Testis (tissue), 3 donors: Measurements from ENCODE around the gene QRFP. TPM values are rescaled to one million over a fixed set of nuclear protein-coding genes. Genes with fewer than 3 reads are reported as not detected.
A peak's percentile ranks its signal among the peaks of the same experiment; 100 is the strongest.

Experiments
- DNase-seq: peaks from one replicate; pipeline ENCODE4 v3.0.0-alpha.2; 2019
- H3K27ac ChIP-seq, 2 donors: fragments of 200-600 bp; sonication (generic); one replicate each; pipeline ENCODE4 v1.5.1; 2019
- H3K27me3 ChIP-seq: fragments of 200-600 bp; sonication (generic); one replicate; pipeline ENCODE4 v1.5.1; 2019
- H3K36me3 ChIP-seq: fragments of 200-600 bp; sonication (generic); one replicate; pipeline ENCODE4 v1.5.1; 2017; ENCODE audit warnings: low read depth; ENCODE audit errors: missing control alignments
- H3K4me1 ChIP-seq: fragments of 200-600 bp; sonication (generic); one replicate; pipeline ENCODE4 v1.5.1; 2019
- H3K4me3 ChIP-seq, 2 donors: fragments of 200-600 bp; sonication (generic); one replicate each; pipeline ENCODE4 v1.5.1; 2017 to 2019
- H3K9me3 ChIP-seq: fragments of 200-600 bp; sonication (generic); one replicate; pipeline ENCODE4 v1.5.1; 2017
- POLR2A ChIP-seq: fragments of 450-650 bp; IDR thresholded peaks from one replicate; pipeline ENCODE4 v1.6.1; 2017; ENCODE audit warnings: antibody characterized with exemption, mild to moderate bottlenecking, moderate library complexity
- WGBS, 2 donors: methylation state at CpG; one replicate each; pipeline ENCODE4 v1.1.5; 2018; 5-methylcytosine and 5-hydroxymethylcytosine counted together
- intact Hi-C: fragments of 100-400 bp; cut with DNase I; formaldehyde crosslinking; loops from one replicate; pipeline ENCODE4 v1.15.1; 2023; ENCODE audit warnings: low total_unique reads
- polyA plus RNA-seq: library from polyadenylated mRNA; stranded (reverse); fragments of 350-450 nt; fragmentation: Illumina TruSeq; extraction: RNeasy Lipid Tissue Mini Kit (QIAGEN cat#74804); gene quantifications from one replicate; pipeline ENCODE4 v1.2.3, GENCODE V29; 2014; ENCODE audit warnings: low read depth, low replicate concordance; ENCODE audit not compliant: insufficient read depth
- total RNA-seq, 2 donors: library from RNA; depleted of rRNA; stranded (reverse); fragments of >200 nt; gene quantifications; one replicate each; pipeline ENCODE4 v1.2.3, GENCODE V29; 2016
- TF ChIP-seq, protein P1 (sequence below), 3 experiments: fragments of 450-650 bp in 2 of 3; fragments of 200-600 bp in 1 of 3; sonication (generic) in 1 of 3; IDR thresholded peaks; one replicate each; pipeline ENCODE4 v1.5.1; 2016 to 2019; ENCODE audit warnings: antibody characterized with exemption in 3 of 3, mild to moderate bottlenecking in 2 of 3, moderate library complexity in 1 of 3

QRFP gene
- total and polyA plus RNA-seq, 3 donors from 2014 or later, result 0.24 TPM; not detected in 2

DNA sequence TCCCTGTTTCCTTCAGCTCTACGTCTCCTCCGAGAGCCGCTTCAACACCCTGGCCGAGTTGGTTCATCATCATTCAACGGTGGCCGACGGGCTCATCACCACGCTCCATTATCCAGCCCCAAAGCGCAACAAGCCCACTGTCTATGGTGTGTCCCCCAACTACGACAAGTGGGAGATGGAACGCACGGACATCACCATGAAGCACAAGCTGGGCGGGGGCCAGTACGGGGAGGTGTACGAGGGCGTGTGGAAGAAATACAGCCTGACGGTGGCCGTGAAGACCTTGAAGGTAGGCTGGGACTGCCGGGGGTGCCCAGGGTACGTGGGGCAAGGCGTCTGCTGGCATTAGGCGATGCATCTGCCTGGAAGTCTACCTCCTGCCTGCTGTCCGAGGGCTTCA is 33.9 kb downstream of the QRFP start:
- intact Hi-C loops, result loop anchor here (5.0 to 10.0 kb wide), 2 partner anchors 72 to 90 kb away; partner anchors contain the start of gene FIBCD1
- H3K27me3 ChIP-seq, result no peaks in the 10 kb centered on the region
- H3K36me3 ChIP-seq, result no peaks in the 10 kb centered on the region
- 88 to 91% methylated on average over 23 of the region's 23 CpGs for WGBS, 2 donors
- no peak for TF ChIP-seq POLR2A
- TF ChIP-seq, protein P1, sequence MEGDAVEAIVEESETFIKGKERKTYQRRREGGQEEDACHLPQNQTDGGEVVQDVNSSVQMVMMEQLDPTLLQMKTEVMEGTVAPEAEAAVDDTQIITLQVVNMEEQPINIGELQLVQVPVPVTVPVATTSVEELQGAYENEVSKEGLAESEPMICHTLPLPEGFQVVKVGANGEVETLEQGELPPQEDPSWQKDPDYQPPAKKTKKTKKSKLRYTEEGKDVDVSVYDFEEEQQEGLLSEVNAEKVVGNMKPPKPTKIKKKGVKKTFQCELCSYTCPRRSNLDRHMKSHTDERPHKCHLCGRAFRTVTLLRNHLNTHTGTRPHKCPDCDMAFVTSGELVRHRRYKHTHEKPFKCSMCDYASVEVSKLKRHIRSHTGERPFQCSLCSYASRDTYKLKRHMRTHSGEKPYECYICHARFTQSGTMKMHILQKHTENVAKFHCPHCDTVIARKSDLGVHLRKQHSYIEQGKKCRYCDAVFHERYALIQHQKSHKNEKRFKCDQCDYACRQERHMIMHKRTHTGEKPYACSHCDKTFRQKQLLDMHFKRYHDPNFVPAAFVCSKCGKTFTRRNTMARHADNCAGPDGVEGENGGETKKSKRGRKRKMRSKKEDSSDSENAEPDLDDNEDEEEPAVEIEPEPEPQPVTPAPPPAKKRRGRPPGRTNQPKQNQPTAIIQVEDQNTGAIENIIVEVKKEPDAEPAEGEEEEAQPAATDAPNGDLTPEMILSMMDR (IDR thresholded peaks at IDR 0.05), result no peak
- no peak for DNase-seq
- H3K27ac ChIP-seq, result no peak overlapping the region
- H3K4me3 ChIP-seq, result no peak overlapping the region
- no peaks in the 10 kb centered on the region for H3K9me3 ChIP-seq
- no peaks in the 10 kb centered on the region for H3K4me1 ChIP-seq

DNA sequence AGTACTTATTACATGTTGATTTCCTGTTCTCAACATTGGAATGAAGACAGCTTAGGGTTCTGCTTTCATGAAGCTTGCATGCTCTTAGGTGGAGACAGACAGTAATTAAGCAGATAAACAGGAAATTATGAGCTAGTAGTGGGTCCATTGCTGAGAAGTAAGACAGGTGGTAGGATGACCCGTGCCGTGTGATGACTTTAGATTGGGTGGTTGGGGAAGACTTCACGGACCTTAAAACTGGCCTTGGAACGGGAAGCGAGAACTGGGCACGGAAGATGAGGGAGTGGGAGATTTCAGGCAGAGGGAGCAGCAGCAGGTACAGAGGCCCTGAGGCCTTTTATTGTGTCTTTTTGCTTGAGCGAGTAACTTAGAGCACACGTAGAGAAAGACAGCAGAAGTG is 34.4 kb downstream of the QRFP start:
- 85 to 87% methylated on average over 8 of the region's 8 CpGs for WGBS, 2 donors
- Histone ChIP-seq H3K36me3 (no peaks in the 10 kb centered on the region), H3K27ac (no peak overlapping the region), H3K9me3 (no peaks in the 10 kb centered on the region), H3K4me3 (no peak overlapping the region), H3K4me1 (no peaks in the 10 kb centered on the region), H3K27me3 (no peaks in the 10 kb centered on the region)
- TF ChIP-seq, protein P1 (IDR thresholded peaks at IDR 0.05), result no peak
- TF ChIP-seq POLR2A, result no peak
- intact Hi-C loops, result loop anchor here (5.0 to 10.0 kb wide), 2 partner anchors 73 to 90 kb away; partner anchors contain the start of gene FIBCD1
- no peak for DNase-seq

- no peak for DNase-seq
- 78 to 80% methylated on average over 8 of the region's 8 CpGs for WGBS, 2 donors
- no peaks in the 10 kb centered on the region for H3K27me3 ChIP-seq
- intact Hi-C loops, result loop anchor here (5.0 to 10.0 kb wide), 2 partner anchors 73 to 89 kb away; partner anchors contain the start of gene FIBCD1
- H3K4me1 ChIP-seq, result no peaks in the 10 kb centered on the region
- no peaks in the 10 kb centered on the region for H3K9me3 ChIP-seq
- TF ChIP-seq, protein P1 (IDR thresholded peaks at IDR 0.05), result no peak
- TF ChIP-seq POLR2A, result no peak
- peak overlapping the region in 1 of 2 donors; percentile 38 for H3K27ac ChIP-seq
- no peak overlapping the region for H3K4me3 ChIP-seq
- no peaks in the 10 kb centered on the region for H3K36me3 ChIP-seq
These were observed 35.0 kb downstream of the QRFP start for GRCh38 chr9:130861372-130862180.

DNA sequence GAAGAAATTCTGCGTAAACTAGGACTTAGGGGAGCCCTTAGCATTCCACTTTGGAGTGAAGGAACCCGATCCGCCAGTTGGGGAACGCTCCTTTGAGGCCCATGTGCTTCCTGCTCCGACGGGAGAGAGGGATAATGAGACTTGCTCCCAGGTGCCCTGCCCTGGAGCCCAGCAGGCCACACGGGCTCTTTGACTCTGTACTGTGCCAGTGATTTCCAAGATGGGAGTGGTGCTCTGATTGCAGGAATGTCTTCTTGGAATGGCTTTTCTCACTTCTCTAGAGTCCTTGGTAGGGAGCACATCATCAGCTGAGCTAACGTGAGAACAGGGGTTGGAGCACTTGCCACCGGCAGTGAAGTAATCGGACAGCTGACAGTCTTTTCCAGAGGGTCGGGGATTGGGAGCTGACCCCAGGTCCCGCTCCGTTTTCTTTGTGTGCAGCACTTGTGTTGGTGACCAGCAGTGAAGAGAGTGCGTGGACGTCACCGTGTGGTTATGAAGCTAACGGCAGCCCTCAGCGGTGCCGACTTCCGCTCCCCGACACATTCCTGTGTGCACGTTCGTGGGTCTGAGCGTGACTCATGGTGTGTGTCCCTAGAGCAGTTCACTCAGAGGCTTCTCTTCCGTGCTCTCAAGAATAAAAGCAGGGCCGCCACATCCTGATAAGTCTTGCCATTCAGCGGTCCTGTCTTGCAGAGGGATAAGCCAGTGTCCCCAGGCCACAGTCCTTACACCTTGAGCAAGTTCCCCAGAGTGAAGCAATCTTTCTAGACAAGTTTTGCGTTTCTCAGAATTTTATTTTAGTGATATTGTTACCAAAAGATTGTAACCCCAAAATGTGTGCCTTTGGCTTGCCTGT is 35.9 kb downstream of the QRFP start:
- Histone ChIP-seq H3K9me3 (no peaks in the 10 kb centered on the region), H3K4me3 (no peak overlapping the region), H3K27me3 (no peaks in the 10 kb centered on the region), H3K27ac (peak overlapping the region in 1 of 2 donors; percentile 62), H3K4me1 (no peaks in the 10 kb centered on the region), H3K36me3 (no peaks in the 10 kb centered on the region)
- 58 to 59% methylated on average over 17 to 28 of the region's 28 CpGs for WGBS, 2 donors
- intact Hi-C loops, result loop anchor here (5.0 to 10.0 kb wide), 2 partner anchors 74 to 88 kb away; partner anchors contain the start of gene FIBCD1
- DNase-seq, result peak; percentile 79
- TF ChIP-seq POLR2A, result no peak
- TF ChIP-seq, protein P1 (IDR thresholded peaks at IDR 0.05), result peak; percentile 18 to 25 (median 24)
